IPS-20b (cell line): Measurements from ENCODE around the gene SERPINB6.
A peak's percentile ranks its signal among the peaks of the same experiment; 100 is the strongest.
"Not testable (repeated sequence)": the region's sequence is repeated elsewhere in the genome, so short reads cannot be mapped to it uniquely, and the experiment has no call there.

Experiments
- H3K27ac ChIP-seq: one replicate; pipeline ENCODE4 v1.5.1; 2013; ENCODE audit warnings: low read length
- H3K27me3 ChIP-seq: 2 replicates; pipeline ENCODE4 v1.6.1; 2013; ENCODE audit warnings: mild to moderate bottlenecking, low read length, inconsistent platforms; ENCODE audit not compliant: insufficient read depth
- H3K36me3 ChIP-seq: 2 replicates; pipeline ENCODE4 v1.6.1; 2013; ENCODE audit warnings: low read depth, mild to moderate bottlenecking, inconsistent platforms, low read length, moderate library complexity; ENCODE audit not compliant: insufficient read depth
- H3K4me1 ChIP-seq: 2 replicates; pipeline ENCODE4 v1.6.1; 2013; ENCODE audit warnings: mild to moderate bottlenecking, control low read depth, inconsistent platforms, low read length, moderate library complexity; ENCODE audit not compliant: insufficient read depth
- H3K4me3 ChIP-seq: 2 replicates; pipeline ENCODE4 v1.5.1; 2013; ENCODE audit warnings: mild to moderate bottlenecking, low read length, inconsistent platforms
- H3K9ac ChIP-seq: 2 replicates; pipeline ENCODE4 v1.6.1; 2013; ENCODE audit warnings: low read depth, mild to moderate bottlenecking, inconsistent platforms, low read length, moderate library complexity
- H3K9me3 ChIP-seq: 2 replicates; pipeline ENCODE4 v1.6.1; 2013; ENCODE audit warnings: mild to moderate bottlenecking, low read depth, low read length, inconsistent platforms; ENCODE audit not compliant: insufficient read depth

SERPINB6 gene

DNA sequence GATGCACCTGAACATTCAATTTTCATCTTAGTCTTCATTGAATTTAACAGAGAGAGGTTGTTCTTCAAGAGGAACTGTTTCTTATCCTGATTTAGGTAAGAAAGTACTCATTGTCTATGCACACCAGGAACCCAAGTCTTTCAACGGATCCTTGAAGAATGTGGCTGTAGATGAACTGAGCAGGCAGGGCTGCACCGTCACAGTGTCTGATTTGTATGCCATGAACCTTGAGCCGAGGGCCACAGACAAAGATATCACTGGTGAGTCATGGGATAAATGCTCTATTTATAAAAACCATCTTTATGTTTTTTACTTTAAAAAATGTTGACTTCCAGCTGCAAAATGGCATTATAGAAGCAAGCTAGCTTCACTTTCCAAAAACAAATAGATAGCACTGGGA lies 38.6 kb upstream of the SERPINB6 start:
- Histone ChIP-seq H3K27me3 (no peaks in the 10 kb centered on the region), H3K36me3 (peaks cover 86% of the 10 kb centered on the region), H3K4me1 (peaks cover 20% of the 10 kb centered on the region; the same call in 1 of the 2 replicates), H3K27ac (no peak overlapping the region), H3K9me3 (peaks cover 22% of the 10 kb centered on the region), H3K9ac (no peak overlapping the region; the same call in 1 of the 2 replicates), H3K4me3 (no peak overlapping the region)

DNA sequence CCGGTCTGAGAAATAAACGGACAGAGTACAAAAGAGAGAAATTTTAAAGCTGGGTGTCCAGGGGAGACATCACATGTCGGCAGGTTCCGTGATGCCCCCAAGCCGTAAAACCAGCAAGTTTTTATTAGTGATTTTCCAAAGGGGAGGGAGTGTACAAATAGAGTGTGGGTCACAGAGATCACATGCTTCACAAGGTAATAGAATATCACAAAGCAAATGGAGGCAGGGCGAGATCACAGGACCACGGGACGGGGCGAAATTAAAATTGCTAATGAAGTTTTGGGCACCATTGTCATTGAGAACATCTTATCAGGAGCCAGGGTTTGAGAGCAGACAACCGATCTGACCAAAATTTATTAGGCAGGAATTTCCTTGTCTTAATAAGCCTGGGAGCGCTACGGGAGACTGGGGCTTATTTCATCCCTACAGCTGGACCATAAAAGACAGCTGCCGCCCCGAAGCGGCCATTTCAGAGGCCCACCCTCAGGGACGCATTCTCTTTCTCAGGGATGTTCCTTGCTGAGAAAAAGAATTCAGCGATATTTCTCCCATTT lies 37.4 kb upstream of the SERPINB6 start:
- H3K9ac ChIP-seq = peak overlapping the region; percentile 8; the same call in 1 of the 2 replicates
- H3K4me1 ChIP-seq = peaks cover 20% of the 10 kb centered on the region; the same call in 1 of the 2 replicates
- not testable (repeated sequence) for H3K27me3 ChIP-seq, H3K4me3 ChIP-seq, H3K27ac ChIP-seq
- peaks cover 84% of the 10 kb centered on the region for H3K36me3 ChIP-seq
- peaks cover 22% of the 10 kb centered on the region for H3K9me3 ChIP-seq

DNA sequence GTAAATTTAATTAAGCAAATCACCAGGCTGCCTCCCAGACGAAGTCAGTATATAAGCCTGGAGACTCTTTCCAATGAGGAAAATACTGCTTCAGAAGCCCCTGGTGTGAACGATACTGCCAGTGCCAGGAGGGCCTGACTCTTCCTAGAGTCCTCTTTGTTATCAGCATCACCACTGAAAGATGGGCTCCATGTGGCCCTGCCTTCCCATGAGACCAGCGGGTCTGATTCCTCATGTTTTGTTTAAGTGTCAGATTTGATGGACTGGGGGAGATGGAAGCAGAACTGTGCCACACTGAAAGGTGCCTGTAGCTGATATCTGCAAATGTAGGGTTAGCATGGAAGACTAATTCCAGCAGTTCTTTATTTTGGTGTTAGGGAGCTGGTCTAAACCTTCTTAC lies 36.2 kb upstream of the SERPINB6 start:
- peaks cover 20% of the 10 kb centered on the region; the same call in 1 of the 2 replicates for H3K4me1 ChIP-seq
- H3K9ac ChIP-seq = no peak overlapping the region
- no peak overlapping the region for H3K4me3 ChIP-seq
- peaks cover 22% of the 10 kb centered on the region for H3K9me3 ChIP-seq
- no peaks in the 10 kb centered on the region for H3K27me3 ChIP-seq
- no peak overlapping the region for H3K27ac ChIP-seq
- H3K36me3 ChIP-seq = peaks cover 80% of the 10 kb centered on the region

DNA sequence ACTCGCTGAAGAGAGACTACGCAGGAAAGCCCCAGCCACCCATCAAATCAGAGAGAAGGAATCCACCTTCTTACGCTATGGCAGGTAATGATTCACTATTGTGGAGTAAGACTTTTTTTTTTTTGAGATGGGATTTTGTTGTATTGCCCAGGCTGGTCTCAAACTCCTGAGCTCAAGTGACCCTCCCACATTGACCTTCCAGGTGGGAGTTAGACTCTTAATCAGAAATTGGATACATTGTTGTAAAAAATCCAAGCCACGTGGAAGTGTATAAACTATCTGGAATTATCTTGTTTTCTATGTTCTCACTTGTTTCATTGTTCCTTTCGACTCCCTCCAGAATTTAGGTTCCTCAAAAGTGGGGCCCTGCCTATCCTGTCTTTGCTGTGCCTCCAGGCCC lies 35.1 kb upstream of the SERPINB6 start:
- Histone ChIP-seq H3K27ac (no peak overlapping the region), H3K27me3 (no peaks in the 10 kb centered on the region), H3K4me3 (no peak overlapping the region), H3K9ac (no peak overlapping the region), H3K9me3 (peaks cover 13% of the 10 kb centered on the region), H3K4me1 (peaks cover 27% of the 10 kb centered on the region), H3K36me3 (peaks cover 79% of the 10 kb centered on the region)

DNA sequence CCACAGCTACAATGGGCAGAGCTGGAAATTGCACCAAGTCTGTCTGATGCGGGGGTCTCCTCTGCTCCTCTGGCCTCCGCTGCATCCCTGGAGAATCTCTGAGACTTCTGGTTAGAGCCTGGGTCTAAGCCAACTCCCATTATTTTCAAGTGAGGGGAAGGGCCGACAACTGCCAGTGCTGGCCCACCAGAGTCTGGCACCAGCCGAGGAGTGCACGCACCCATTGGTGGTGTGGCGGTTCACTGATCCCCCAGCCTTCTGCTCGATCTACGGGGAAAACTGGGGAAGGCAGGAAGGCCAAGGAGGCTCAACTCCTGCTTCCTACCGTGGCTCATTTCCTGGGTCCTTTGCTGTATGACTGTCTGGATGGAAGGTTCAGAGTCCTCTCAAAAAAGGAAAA lies 34.5 kb upstream of the SERPINB6 start:
- Histone ChIP-seq H3K9ac (no peak overlapping the region), H3K27ac (no peak overlapping the region), H3K9me3 (peaks cover 7% of the 10 kb centered on the region), H3K4me1 (peaks cover 29% of the 10 kb centered on the region), H3K36me3 (peaks cover 73% of the 10 kb centered on the region), H3K27me3 (no peaks in the 10 kb centered on the region), H3K4me3 (no peak overlapping the region)

DNA sequence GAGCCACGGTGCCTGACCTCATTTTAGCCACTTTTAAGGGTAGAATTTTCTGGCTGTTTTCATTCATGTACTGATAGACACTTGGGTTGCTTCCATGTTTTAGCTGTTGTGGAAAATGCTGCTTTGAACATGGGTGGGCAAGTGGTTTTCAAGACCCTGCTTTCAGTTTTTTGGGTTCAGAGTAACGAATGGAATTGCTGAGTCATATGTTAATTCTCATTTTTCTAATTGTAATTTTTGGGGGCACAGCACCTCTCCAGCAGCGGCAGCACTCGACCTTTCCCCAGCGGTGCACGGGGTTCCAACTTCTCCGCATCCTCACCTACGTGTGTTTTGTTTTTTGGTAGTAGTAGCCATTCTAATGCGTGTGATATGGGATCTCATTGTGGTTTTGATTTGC lies 33.7 kb upstream of the SERPINB6 start:
- Histone ChIP-seq H3K36me3 (peaks cover 65% of the 10 kb centered on the region), H3K27me3 (no peaks in the 10 kb centered on the region), H3K9me3 (no peaks in the 10 kb centered on the region; the same call in 1 of the 2 replicates), H3K4me3 (no peak overlapping the region), H3K27ac (no peak overlapping the region), H3K4me1 (peaks cover 28% of the 10 kb centered on the region), H3K9ac (no peak overlapping the region)

DNA sequence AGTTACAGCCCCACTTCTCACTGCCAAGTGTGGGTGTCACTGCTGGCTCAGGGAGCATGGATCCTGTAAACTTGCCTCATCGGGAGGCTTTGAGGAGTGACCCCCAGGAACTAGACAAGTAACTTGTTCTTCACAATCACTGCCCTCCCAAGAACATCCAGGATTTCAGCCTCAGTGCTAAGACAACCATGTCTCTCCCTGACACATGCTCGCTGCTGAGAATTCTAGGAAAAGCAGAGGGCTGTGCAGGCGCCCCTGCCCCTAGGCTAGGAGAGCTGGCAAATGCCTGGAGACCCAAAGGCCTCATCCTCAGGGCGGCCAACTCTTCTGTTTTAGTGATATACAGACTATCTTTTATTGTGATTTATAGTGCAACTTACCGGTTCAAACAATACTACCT lies 31.9 kb upstream of the SERPINB6 start:
- H3K9me3 ChIP-seq, H3K4me3 ChIP-seq, H3K27ac ChIP-seq, H3K27me3 ChIP-seq, H3K9ac ChIP-seq: not testable (repeated sequence)
- peaks cover 25% of the 10 kb centered on the region for H3K4me1 ChIP-seq
- peaks cover 57% of the 10 kb centered on the region for H3K36me3 ChIP-seq

DNA sequence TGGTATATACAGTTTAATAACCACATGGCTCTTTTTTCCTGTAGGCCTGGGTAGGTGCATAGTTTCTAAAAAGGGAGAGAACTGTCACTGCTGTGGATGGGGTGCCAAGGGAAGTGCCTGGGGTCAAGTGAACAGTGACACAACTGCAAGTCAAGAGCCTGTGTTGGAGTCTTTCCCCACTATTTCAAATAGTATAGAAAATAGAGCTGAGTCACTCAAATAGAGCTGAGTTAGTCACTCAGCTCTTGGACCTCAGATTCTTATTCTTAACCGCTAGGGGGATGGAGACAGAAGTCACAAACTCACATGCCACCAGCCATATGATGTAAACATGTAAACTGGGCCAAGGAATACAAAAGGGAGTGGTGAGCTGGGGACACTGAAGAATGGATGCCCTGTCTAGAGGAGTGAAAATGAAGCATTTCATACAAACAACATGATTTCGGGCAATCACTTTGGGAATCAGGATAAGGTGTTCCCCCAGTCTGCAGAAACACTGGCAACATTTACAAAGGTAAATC lies 30.5 kb upstream of the SERPINB6 start:
- Histone ChIP-seq H3K9ac (no peak overlapping the region), H3K27ac (peak overlapping the region; percentile 5), H3K9me3 (no peaks in the 10 kb centered on the region), H3K4me3 (0 out of 2 replicates have a peak overlapping the region, but pooled peaks have one; percentile 26), H3K36me3 (peaks cover 45% of the 10 kb centered on the region), H3K27me3 (peaks cover 9% of the 10 kb centered on the region; the same call in 1 of the 2 replicates), H3K4me1 (peaks cover 16% of the 10 kb centered on the region)

DNA sequence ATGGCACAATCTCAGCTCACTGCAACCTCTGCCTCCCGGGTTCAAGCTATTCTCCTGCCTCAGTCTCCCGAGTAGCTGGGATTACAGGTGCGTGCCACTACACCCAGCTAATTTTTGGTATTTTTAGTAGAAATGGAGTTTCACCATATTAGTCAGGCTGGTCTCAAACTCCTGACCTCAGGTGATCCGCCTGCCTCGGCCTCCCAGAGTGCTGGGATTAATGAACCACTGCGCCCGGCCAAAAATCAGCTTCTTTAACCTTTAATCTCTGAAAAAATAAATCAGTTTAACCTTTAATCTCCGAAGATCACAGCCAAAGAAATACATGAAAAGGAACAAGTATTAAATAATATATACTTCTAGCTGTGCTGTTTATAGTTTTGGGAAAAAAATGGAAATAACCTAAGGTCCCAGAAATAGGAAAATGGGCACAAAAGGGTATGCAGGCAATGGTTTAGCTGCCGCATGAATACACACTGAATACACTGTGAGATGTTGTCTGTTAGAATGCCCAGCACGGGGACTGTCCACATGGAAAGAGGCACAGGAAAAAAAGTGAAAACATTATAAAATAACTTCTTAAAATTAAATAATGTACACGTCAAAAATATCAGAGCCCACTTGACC lies 29.9 kb upstream of the SERPINB6 start:
- H3K9ac ChIP-seq = no peak overlapping the region
- peaks cover 9% of the 10 kb centered on the region; the same call in 1 of the 2 replicates for H3K27me3 ChIP-seq
- peaks cover 15% of the 10 kb centered on the region for H3K4me1 ChIP-seq
- H3K4me3 ChIP-seq = peak overlapping the region; percentile 26; the same call in 1 of the 2 replicates
- no peaks in the 10 kb centered on the region for H3K9me3 ChIP-seq
- peak overlapping the region; percentile 5 for H3K27ac ChIP-seq
- H3K36me3 ChIP-seq = peaks cover 39% of the 10 kb centered on the region

DNA sequence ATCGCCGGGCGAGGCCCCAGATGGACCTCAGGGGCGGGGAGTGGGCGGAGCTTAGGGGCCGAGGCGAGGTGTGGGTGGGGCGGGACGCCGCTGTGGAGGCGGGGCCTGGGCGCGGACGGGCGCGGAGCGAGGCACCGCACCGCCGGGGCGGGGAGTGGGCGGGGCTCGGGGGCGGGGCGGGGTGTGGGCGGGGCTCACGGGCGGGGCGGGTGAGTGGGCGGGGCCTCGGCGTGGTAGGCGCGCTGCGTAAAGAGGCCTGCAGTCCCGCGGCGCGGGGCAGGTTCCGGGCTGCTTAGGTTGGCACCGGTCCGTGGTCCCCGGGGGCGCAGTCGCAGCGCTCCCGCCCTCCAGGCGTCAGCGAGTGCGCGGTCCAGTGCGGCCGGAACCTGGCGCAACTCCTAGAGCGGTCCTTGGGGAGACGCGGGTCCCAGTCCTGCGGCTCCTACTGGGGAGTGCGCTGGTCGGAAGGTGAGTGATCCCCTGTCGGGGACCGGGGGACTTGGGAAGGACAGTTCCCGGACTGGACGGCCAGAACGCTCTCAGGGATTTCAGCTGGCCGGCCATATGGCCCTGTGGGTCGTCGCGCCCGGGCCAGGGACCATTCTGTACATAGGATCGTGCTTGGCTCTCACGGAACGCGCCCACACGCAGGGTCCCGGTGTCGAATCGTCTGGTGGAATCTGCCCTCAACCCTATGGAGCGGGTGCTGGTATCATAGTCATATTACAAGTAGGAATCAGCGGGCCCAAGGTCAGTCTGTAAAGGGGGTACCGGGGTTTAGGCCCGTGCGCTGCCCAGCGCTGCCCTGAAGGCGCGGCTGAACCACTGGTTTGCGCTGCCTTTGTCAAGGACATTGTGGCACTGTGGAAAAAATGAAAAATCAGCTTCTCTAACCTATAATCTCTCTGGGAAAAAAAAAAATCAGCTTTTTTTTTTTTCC lies 28.5 kb upstream of the SERPINB6 start, which contains the start of gene NQO2:
Gene NQO2, plus strand, starts transcription at position 277 of the 940 bp plus-strand sequence. CDS start 6,659 bp downstream, outside the sequence.
- Histone ChIP-seq H3K4me1 (peaks cover 13% of the 10 kb centered on the region), H3K27ac (no peak within 1 kb of the TSS), H3K9ac (peak within 1 kb of the TSS; percentile 89), H3K36me3 (peaks cover 25% of the 10 kb centered on the region), H3K9me3 (no peaks in the 10 kb centered on the region), H3K27me3 (peaks cover 9% of the 10 kb centered on the region; the same call in 1 of the 2 replicates), H3K4me3 (peak within 1 kb of the TSS; percentile 97)

DNA sequence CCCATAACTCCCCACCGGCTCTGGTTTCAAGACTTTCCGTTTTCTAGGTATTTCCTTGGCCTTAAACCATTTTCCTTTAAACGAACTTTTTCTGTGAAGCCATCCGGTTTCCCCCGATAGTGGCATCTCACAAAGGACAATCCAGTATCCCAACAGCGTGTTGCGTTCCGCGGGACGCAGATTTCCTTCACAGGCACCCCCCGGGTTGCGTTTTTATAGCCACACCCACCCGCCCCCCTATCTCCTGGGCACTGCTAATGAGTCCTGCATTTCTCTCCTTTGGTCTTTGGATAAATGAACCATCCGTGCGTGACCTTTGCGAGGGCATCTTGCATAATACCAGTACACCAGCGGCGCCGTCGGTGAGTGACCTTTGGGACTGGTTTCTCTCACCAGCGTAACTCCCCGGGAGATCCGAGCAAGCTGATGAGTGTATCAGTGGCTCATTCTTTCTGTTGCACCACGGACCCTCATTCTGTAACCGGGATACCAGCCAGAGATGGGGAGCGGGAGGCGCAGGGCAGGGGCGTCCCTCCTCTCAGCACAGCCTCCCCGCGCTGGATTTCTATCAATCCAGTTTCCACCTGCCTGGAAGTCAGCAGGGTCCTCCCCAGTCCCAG lies 27.7 kb upstream of the SERPINB6 start:
- Histone ChIP-seq H3K27me3 (peaks cover 9% of the 10 kb centered on the region; the same call in 1 of the 2 replicates), H3K9ac (peak overlapping the region; percentile 73; the same call in 1 of the 2 replicates), H3K4me3 (peak overlapping the region; percentile 87), H3K27ac (no peak overlapping the region), H3K9me3 (no peaks in the 10 kb centered on the region), H3K36me3 (peaks cover 18% of the 10 kb centered on the region), H3K4me1 (peaks cover 13% of the 10 kb centered on the region)
